Measurements from ENCODE around the gene ELP5.
A peak's percentile ranks its signal among the peaks of the same experiment; 100 is the strongest.

The ELP5 gene

GRCh38 chr17:7307686-7308624, 55.9 kb downstream of the ELP5 start:
- no peak for DNase-seq (ENCODE audit: extremely low read depth, low read depth)
- peak overlapping the region; percentile 98 for H3K4me3 ChIP-seq (replicated peaks; ENCODE audit: low read depth, low read length)

GRCh38 chr17:7308625-7309433, 56.8 kb downstream of the ELP5 start:
- DNase-seq (ENCODE audit: extremely low read depth, low read depth), result no peak
- TF ChIP-seq CTCF (IDR thresholded peaks at IDR 0.05; ENCODE audit: low read depth, low read length, missing control alignments), result no peak
- peak overlapping the region; percentile 98 for H3K4me3 ChIP-seq (replicated peaks; ENCODE audit: low read depth, low read length)

More at GRCh38 chr17:7307686-7308624, 55.9 kb downstream of the ELP5 start:
- no peak for TF ChIP-seq CTCF (IDR thresholded peaks at IDR 0.05; ENCODE audit: low read depth, low read length, missing control alignments)
